Fibroblast of skin of left biceps (primary cell): ENCODE results near the gene ACKR3.

Experiments used
- DNase-seq, 2 experiments: peaks; one replicate each; pipeline ENCODE4 v3.0.0-alpha.2; 2013; ENCODE audit warnings: low read depth in 2 of 2

The ACKR3 gene

GRCh38 chr2:236568922-236569572 lies 578 bp upstream of the ACKR3 start:
- DNase-seq, result no peak

DNA sequence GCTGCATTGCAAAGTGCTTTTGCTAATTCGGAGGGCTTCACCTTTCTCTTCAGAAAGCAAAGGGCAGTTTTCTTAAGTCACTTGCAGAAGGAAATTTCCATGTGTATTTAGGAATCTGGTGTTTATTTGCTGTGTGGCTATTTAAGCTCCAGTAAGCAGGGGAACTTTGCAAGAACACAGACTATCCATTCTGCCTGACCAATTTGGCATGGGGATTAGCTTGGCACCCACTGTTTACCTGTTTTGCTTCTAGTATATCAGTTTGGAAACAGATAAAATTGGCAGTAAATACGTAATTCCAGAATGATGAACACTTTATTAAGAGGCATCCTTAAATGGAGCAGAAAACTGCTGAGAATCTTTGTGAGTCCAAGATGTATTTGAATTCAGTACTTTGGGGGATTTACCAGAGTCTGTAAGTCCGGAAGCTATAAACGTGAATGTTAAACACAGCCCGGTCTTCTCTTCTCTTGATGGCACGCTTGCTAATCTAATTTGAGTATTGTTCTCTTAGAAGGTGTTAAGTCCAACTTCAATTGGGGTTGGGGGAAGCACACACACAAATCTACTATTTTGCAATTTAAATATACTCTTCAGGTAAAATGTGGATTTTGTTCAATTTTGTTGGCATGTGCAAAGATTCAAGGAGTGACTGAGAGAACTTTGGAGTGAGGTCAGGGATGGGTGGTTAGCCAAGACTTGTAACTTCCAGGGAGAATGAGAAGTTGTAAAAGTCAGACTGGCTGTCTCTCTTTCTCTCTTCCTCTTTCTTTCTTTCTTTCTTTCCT lies 650 bp downstream of the ACKR3 start:
- DNase-seq, result no peak

DNA sequence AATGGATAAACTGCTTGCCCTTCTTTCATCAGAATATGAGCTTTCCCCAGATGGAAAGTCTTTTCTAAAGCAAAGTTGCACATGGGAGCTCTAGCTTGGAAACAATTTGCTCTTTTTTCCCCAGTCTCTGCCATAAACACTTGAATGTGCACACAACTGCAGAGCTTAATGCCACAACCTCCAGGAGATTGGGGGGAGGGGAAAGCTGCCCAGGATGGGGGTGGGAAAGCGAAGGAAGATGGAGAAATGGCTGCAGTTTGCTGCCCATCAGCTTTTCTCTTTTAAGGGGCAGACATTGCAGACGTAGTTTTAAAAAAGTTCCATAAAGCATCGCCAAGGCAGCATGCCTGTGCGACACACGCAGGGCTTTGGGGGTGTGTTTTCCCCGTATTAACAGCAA lies 1.5 kb downstream of the ACKR3 start:
- DNase-seq, result no peak

GRCh38 chr2:236572482-236572881 lies 2.9 kb downstream of the ACKR3 start:
- no peak for DNase-seq

- DNase-seq, result no peak
Measured at GRCh38 chr2:236573066-236573929, 3.7 kb downstream of the ACKR3 start.

DNA sequence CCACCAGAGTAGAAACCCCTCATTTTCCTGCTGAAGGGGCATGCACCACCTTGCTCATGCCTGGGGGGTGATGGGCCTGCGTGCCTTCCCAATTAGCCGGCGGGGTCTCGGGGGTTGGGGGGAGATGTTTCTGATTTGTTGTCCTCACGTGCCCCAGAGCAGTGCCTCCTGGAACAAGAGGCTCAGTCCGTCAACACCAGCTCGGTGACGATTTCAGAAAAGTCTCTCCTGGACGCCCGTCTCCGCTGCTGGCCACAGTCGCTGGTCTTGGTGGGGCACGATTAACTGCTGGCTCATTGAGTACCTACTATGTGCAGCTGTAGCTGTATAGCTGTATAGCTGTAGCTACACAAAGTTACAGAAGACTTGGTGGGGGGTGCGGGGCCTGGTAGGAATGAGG lies 4.4 kb downstream of the ACKR3 start:
- DNase-seq, result no peak

DNA sequence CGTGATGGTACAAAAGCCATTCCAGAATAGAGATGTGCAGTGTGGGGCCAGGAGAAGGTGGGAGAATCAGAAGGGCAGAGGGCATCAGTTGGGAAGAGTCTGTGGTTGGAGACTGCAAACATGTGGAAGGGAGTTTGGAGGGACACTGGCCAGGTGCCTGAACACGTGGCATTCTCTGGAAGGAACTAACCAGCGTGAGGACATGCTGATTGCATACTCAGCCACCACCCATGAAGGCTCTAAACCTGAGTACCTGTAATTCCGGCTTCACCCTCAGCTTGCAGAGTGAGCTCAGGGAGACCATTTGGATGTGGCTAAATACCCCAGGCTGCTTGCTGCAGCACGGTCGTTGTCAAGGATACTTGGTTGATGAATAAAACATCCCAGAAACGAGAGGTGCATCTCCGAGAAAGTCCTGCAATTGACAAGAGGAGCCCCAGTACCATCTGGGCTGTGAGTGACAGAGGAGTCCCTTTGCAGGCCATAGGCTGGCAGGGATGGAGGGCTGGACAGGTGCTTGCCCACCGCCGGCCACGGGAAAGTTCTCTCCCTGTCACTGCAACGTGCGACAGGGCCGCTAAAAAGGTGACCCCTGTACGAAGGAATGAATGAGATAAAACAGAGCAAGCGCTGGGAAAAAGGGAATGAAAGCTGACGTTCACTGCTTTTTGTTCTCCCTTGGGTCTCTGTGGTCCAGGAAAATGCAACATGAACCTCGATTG lies 5.0 kb downstream of the ACKR3 start:
- DNase-seq, result no peak

DNA sequence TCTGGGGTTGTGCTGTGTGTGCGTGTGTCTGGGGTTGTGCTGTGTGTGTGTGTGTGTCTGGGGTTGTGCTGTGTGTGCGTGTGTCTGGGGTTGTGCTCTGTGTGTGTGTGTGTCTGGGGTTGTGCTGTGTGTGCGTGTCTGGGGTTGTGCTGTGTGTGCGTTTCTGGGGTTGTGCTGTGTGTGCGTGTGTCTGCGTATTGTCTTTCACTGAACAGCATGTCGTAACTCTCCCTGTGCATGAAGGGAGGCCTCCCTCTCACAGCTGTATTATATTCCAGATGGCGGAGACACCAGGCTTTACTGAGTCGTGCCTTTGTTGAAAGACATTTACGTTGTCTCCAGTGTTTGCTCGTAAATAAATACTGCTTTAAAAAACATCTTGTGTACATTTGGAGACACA lies 5.9 kb downstream of the ACKR3 start:
- no peak for DNase-seq

DNA sequence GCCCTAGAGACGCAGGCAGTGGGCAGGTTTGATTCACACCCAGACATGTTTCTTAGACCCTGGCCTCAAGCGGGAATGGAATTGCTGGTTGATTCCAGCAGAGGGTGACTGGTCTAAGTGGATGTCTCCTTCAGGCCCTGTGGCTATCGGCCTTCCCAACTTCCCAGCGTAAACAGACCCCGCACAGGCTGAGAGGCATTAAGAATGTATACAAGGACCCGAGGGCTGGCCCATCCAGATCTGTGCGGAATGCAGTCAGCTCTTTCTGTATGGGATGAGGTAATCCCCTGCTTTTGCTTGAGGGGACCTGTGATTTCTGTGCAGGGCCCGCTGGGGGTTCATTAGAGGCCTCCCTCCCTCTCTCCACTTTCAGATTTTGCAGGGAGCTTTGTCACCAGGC lies 6.5 kb downstream of the ACKR3 start:
- no peak for DNase-seq

DNA sequence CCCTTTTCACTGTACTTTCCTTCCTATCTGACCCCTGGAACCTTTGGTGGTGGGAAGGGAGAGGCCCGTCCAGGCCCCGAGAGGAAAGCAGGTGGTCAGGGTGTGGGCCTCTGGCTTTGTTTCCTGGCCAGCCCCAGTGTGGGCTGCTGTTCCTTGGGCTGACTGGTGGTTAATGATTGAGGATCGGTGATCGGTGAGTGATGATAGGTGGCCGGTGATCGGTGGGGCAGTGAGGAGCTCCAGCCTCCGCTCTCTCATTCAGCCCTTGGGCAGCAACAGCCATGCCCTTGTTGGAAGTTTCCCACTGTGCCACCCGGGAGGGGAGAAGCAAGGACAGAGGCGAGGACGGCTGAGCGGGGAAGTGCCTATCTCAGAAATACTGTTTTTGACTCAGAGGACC lies 7.3 kb downstream of the ACKR3 start:
- no peak for DNase-seq

DNA sequence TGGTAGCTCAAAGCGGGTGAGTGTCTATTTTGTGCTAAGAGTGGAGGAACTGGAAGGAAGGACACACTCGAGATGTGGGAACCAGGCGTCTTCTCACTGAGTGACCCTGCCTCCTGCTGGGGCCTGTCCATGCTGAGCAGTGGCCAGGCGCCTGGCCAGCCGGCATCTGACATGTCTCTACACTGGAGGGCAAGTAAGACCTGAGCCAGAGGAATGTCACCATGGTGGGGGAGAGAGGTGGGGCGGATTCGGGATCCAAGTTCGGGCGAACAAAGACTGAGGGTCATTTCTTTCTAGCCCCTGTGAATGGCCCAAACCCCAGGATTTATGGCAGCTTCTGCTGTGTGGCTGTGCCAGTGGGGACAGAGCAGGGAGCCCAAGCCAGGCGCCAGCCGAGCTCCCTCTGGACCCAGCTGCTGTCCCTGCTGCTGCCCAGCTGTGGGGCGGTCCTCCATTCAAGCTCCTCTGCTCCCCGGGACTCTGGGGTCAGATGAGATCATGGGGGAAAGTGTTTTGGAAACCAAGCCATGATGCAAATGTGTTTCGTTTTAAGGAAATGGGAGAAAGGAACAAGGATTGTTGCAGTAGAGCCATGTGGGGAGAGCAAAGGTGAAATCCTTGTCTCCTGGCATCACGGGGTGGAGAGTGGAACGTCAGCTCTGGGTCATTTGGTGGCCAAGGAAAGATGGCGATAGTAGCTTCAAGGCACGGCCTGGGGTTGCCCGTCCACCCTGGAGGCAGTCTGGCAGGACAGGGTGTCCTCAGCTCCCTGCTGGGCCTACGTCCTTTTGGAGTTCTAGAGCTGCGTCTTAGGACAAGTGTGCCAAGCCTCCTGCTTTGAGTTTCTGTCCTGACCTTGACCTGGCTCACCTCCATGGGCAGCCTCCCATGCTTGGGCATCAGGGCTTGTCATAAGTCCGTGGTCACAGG lies 8.1 kb downstream of the ACKR3 start:
- no peak for DNase-seq

GRCh38 chr2:236578411-236578846 lies 8.8 kb downstream of the ACKR3 start:
- DNase-seq, result no peak

DNA sequence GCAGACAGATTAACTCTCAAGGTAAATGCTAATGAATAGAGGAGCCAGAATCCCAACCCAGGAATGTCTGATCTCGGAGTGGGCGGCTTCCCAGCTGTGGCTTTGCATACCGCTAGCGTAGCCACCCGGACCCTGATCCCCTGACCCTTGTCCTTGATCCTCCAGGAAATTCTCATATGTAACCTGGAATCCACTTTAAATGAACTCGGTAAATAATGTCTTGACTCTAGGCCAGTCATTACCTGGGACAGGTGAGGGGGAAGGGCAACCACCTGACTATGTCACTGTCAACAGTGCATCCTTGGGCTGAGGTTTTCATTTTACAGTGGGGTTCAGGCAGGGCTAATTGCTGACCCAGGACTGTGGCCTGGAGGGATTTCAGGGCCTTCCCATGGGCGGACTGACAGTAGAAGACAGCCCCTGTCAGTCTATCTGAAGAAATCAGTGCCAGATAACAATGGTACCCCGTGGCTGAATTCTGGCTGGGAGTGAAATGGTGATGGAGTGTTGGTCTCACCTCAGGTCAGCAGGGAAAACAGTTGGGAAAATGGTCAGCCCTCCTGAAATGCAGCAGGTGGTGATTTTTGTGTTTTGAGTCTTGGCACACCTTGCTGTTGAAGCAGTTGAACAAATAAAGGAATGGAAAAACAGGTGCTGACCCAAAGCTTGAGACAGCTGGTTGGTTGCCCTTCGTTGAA lies 9.6 kb downstream of the ACKR3 start:
- DNase-seq, result no peak

GRCh38 chr2:236579746-236580315 lies 10.2 kb downstream of the ACKR3 start:
- no peak for DNase-seq

GRCh38 chr2:236580746-236581355 lies 11.2 kb downstream of the ACKR3 start:
- DNase-seq, result no peak

GRCh38 chr2:236581546-236581945 lies 11.9 kb downstream of the ACKR3 start:
- no peak for DNase-seq

DNA sequence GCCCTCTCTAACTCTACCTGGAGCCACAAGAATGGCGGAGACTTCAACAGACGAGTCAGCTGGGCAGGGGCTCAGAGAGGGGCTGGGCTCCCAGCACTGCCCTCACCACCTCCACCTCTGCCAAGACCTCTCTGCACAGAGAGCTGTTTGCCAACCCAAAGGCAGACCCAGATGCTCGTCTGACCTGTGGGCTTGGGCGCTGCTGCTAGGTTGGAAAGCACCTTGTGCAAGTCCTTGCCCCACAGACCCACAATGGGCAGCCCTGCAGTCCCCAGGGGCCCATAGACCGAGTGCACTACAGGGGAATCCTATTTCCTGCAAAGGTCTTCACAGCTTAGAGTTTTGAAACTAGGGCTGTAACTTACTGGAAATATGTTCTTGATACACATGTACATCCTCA lies 13.3 kb downstream of the ACKR3 start:
- no peak for DNase-seq

DNA sequence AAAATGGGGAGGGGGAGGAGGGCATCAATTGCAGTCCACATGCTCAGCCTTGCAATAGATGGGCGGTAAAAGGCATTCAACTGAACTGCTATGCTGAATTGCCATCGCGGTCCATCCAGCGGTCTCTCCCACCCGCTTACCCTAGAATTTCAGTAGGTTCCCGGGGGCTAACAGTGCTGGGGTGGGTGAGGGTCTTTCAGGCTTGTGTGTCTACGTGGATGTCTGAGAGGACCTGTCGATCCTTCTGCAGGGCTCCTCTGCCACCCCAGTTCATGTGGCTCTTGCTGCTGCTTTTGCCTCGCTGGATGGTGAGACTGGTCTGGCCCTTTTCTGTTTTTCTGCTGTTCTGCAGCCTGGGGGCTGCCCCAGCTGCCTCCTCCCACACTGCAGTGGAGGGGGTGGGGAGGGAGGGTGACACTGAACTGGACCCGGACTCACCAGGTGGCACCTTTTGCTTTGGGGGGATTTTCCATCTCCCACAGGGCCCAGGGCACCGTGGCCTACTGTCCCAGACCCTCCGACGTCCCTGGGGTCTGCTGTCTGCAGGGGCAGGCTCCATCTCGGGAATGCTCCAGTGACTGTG lies 14.1 kb downstream of the ACKR3 start:
- no peak for DNase-seq
